Thyroid gland (tissue), 4 donors: ENCODE results near the gene ARHGEF6. TPM values are rescaled to one million over a fixed set of nuclear protein-coding genes. Genes with fewer than 3 reads are reported as not detected.

Source experiments
- DNase-seq, 2 donors: peaks; one replicate each; pipeline ENCODE4 v3.0.0-alpha.2; 2019
- H3K27ac ChIP-seq, 3 donors: fragments of 200-600 bp; sonication (generic); 1 replicate in 2 of 3; 2 replicates in 1 of 3; pipeline ENCODE4 v1.5.1; 2016 to 2019; ENCODE audit warnings: mild to moderate bottlenecking in 1 of 3, moderate library complexity in 1 of 3
- H3K27me3 ChIP-seq: fragments of 200-600 bp; sonication (generic); one replicate; pipeline ENCODE4 v1.5.1; 2019
- H3K36me3 ChIP-seq, 2 donors: fragments of 200-600 bp; sonication (generic); one replicate each; pipeline ENCODE4 v1.5.1; 2016 to 2019
- H3K4me1 ChIP-seq, 2 donors: fragments of 200-600 bp; sonication (generic); one replicate each; pipeline ENCODE4 v1.5.1; 2017 to 2019
- H3K4me3 ChIP-seq, 3 donors: fragments of 200-600 bp; sonication (generic); replicated peaks in 1 of 3; 1 replicate in 2 of 3; 2 replicates in 1 of 3; pipeline ENCODE4 v1.5.1; 2016; ENCODE audit warnings: mild to moderate bottlenecking in 1 of 3
- H3K9me3 ChIP-seq: fragments of 200-600 bp; sonication (generic); one replicate; pipeline ENCODE4 v1.5.1; 2017
- POLR2A ChIP-seq, 2 donors: fragments of 450-650 bp; IDR thresholded peaks; one replicate each; pipeline ENCODE4 v1.6.1; 2017; ENCODE audit warnings: antibody characterized with exemption in 2 of 2, mild to moderate bottlenecking in 2 of 2, moderate library complexity in 1 of 2
- WGBS, 2 donors: methylation state at CpG; one replicate each; pipeline ENCODE4 v1.1.5; 2017; 5-methylcytosine and 5-hydroxymethylcytosine counted together
- intact Hi-C: fragments of 100-400 bp; cut with DNase I; formaldehyde crosslinking; loops from one replicate; pipeline ENCODE4 v1.15.1; 2023
- total RNA-seq, 4 donors: library from RNA; depleted of rRNA; stranded (reverse); fragments of >200 nt; gene quantifications; one replicate each; pipeline ENCODE4 v1.2.3, GENCODE V29; 2016
- TF ChIP-seq, protein P1 (sequence below), 6 experiments: fragments of 200-600 bp in 3 of 6; fragments of 450-650 bp in 3 of 6; sonication (generic) in 3 of 6; IDR thresholded peaks; one replicate each; pipeline ENCODE4 v1.5.1; 2016 to 2019; ENCODE audit warnings: antibody characterized with exemption in 6 of 6, mild to moderate bottlenecking in 2 of 6, inconsistent platforms in 1 of 6, moderate library complexity in 1 of 6

Gene ARHGEF6
- total RNA-seq, 4 donors from 2014 or later, result 3.5 to 12.0 (median 6.4) TPM

DNA sequence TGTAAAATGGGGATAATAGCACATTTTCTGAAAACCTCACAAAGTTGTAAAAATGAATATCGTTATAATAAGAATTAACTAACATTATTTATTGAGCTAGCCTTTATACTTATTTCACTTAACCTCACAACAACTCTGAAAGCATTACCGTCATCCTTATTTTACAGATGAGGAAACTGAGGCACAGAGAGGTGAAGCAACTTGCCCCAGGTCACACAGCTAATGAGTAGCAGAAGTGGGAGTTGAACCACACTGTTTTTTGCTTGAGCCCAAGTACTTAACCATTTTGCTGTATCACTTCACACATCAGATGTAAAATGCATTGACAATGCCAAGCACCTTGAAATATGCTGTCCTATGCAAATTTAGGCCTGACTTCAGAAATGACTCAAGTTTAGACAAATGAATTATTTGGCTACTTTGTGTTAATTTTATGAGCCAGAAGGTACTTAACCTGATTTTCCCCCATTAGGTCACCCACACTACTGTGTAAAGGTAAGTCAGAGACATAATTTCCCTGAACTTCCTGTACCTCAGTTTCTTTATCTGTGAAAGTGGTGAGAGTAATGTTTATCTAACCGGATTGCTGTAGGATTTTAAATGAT, 109.6 kb downstream of the ARHGEF6 start:
- Histone ChIP-seq H3K4me1 (no peaks in the 10 kb centered on the region), H3K4me3 (no peak overlapping the region), H3K9me3 (no peaks in the 10 kb centered on the region), H3K36me3 (no peaks in the 10 kb centered on the region), H3K27me3 (no peaks in the 10 kb centered on the region), H3K27ac (no peak overlapping the region)
- TF ChIP-seq POLR2A (IDR thresholded peaks at IDR 0.05), result no peak
- TF ChIP-seq, protein P1, sequence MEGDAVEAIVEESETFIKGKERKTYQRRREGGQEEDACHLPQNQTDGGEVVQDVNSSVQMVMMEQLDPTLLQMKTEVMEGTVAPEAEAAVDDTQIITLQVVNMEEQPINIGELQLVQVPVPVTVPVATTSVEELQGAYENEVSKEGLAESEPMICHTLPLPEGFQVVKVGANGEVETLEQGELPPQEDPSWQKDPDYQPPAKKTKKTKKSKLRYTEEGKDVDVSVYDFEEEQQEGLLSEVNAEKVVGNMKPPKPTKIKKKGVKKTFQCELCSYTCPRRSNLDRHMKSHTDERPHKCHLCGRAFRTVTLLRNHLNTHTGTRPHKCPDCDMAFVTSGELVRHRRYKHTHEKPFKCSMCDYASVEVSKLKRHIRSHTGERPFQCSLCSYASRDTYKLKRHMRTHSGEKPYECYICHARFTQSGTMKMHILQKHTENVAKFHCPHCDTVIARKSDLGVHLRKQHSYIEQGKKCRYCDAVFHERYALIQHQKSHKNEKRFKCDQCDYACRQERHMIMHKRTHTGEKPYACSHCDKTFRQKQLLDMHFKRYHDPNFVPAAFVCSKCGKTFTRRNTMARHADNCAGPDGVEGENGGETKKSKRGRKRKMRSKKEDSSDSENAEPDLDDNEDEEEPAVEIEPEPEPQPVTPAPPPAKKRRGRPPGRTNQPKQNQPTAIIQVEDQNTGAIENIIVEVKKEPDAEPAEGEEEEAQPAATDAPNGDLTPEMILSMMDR (IDR thresholded peaks at IDR 0.05), result no peak
- no peak for DNase-seq
- intact Hi-C loops, result no loop called here
- WGBS, 2 donors, result 93 to 97% methylated on average over 3 of the region's 3 CpGs

DNA sequence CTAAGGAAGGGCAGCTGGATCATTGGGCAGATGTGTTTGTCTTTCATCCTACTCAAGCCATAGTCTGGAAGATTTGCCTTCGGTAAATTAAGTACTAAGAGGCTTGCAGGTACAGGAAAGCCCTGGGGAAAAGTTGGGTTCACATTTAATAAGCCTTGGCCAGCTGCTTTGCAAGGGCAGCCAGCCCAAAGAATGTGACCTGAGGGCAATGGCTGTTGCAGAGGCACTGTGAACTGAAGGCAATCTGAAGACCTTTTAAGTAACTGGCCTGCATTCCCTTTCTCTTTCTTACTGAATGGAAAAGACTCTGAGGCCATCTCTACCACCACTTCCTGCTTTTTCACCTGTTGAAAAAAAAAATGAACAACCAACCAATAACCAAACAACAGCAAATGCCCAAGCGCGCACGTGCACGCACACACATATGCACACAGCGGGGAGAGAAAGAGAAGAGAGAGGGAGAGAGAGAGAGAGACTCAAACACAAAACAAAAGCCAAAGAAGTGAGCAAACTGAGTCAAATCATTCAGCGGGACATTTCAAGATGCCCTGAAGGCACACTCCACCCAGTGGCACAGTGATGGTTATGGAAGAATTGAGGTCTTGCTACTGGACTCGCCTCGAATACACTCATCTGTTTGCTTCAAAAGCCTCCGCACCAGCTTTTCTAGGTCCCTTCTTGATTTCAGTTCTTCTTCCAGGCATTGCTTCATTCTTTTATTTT, 113.1 kb downstream of the ARHGEF6 start:
- Histone ChIP-seq H3K4me3 (no peak overlapping the region), H3K4me1 (no peaks in the 10 kb centered on the region), H3K27ac (no peak overlapping the region), H3K9me3 (no peaks in the 10 kb centered on the region), H3K36me3 (no peaks in the 10 kb centered on the region), H3K27me3 (no peaks in the 10 kb centered on the region)
- intact Hi-C loops, result no loop called here
- no peak for TF ChIP-seq POLR2A (IDR thresholded peaks at IDR 0.05)
- TF ChIP-seq, protein P1 (IDR thresholded peaks at IDR 0.05), result no peak
- no peak for DNase-seq
- 94 to 95% methylated on average over 9 to 10 of the region's 10 CpGs for WGBS, 2 donors

DNA sequence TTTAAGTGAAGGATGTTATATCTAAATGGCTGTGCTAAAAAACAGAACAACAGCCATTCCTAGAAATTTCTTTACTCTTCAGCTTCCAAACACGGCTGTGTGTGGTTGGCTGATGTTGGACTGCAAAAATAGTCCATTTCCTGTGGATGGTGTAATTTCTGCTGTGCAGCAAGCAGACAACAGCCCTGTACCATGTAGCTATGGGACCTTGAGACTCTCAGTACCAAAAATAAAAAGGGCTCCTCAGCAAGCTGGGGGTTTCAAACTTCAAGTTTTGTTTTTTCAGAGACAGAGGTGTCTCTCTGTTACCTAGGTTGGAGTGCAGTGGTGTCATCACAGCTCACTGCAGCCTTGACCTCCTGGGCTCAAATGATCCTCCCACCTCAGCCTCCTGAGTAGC, 114.6 kb downstream of the ARHGEF6 start:
- Histone ChIP-seq H3K4me1 (no peaks in the 10 kb centered on the region), H3K27ac (no peak overlapping the region), H3K9me3 (no peaks in the 10 kb centered on the region), H3K27me3 (no peaks in the 10 kb centered on the region), H3K4me3 (no peak overlapping the region), H3K36me3 (no peaks in the 10 kb centered on the region)
- DNase-seq, result no peak
- TF ChIP-seq, protein P1 (IDR thresholded peaks at IDR 0.05), result no peak
- TF ChIP-seq POLR2A (IDR thresholded peaks at IDR 0.05), result no peak
- intact Hi-C loops, result no loop called here
- WGBS, 2 donors, result 50 to 95% methylated on average over 1 of the region's 1 CpG

DNA sequence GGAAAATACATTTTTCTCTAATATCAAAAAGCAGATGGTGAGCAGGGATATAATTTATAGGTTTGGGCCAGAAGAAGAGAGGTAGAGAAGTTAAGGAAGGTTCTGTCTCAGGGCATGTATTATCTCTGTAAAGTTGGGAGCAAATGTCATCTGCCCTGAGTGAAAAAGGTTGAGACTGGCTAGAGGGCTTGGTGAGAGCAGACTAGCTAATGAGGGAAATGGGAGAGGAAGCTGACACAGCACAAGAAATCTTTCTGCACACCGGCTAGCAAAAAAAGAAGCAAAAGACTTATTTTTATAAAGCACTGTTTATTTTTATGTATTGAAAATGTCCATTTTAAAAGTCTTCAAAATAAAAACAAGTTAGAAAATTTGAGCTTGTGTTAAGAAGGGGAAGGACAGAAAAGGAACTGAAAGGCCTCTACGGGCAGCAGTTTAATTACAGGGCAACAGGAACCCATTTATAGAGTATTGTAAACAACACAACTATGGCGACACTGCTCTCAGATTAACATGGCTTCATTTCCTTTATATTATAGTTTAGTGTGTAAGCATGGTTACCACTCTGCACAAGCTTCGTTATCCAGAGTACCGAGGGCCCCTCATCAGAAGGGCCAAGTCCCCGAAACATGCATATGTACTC, 115.4 kb downstream of the ARHGEF6 start:
- WGBS, 2 donors, result 91 to 93% methylated on average over 6 of the region's 6 CpGs
- Histone ChIP-seq H3K27ac (no peak overlapping the region), H3K36me3 (no peaks in the 10 kb centered on the region), H3K9me3 (no peaks in the 10 kb centered on the region), H3K4me3 (no peak overlapping the region), H3K27me3 (no peaks in the 10 kb centered on the region), H3K4me1 (no peaks in the 10 kb centered on the region)
- DNase-seq, result no peak
- intact Hi-C loops, result no loop called here
- no peak for TF ChIP-seq POLR2A (IDR thresholded peaks at IDR 0.05)
- TF ChIP-seq, protein P1 (IDR thresholded peaks at IDR 0.05), result no peak

DNA sequence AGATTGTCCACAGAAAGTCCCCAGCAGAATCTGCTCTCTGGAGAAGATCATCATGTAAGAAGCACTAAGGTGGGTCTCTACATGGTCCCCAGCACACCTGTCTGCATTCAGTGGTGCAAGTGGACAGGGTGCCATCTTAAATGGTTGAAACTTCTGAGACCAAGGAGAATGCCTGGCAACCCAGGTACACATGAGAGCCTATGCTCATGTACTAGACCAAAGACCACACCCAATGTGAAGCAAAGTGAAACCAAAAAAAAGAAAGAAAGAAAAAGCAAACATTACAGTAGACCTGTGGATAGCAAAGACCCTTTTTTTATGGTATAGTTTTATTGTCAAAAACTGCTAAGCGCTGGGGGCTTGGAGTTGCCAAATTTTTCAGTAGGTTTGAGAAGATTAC, 117.8 kb downstream of the ARHGEF6 start:
- WGBS, 2 donors, result 97 to 100% methylated on average over 1 of the region's 1 CpG
- TF ChIP-seq POLR2A (IDR thresholded peaks at IDR 0.05), result no peak
- TF ChIP-seq, protein P1 (IDR thresholded peaks at IDR 0.05), result no peak
- H3K27ac ChIP-seq, result no peak overlapping the region
- no peaks in the 10 kb centered on the region for H3K27me3 ChIP-seq
- H3K36me3 ChIP-seq, result no peaks in the 10 kb centered on the region
- H3K4me1 ChIP-seq, result no peaks in the 10 kb centered on the region
- no peaks in the 10 kb centered on the region for H3K9me3 ChIP-seq
- intact Hi-C loops, result no loop called here
- H3K4me3 ChIP-seq, result no peak overlapping the region
- no peak for DNase-seq
